Measurements from ENCODE around the gene CLIP2.
"Not testable (repeated sequence)": the region's sequence is repeated elsewhere in the genome, so short reads cannot be mapped to it uniquely, and the experiment has no call there.

CLIP2 gene

GRCh38 chr7:74255461-74255860 lies 33.7 kb upstream of the CLIP2 start:
- not testable (repeated sequence) for H3K9ac ChIP-seq (ENCODE audit: low read length); H3K27me3 ChIP-seq (ENCODE audit: control insufficient read depth in 1 of 2, insufficient read depth in 2 of 2, low read length in 2 of 2); H3K36me3 ChIP-seq (ENCODE audit: insufficient read depth, low read length); H3K9me3 ChIP-seq (ENCODE audit: low read length); H3K4me3 ChIP-seq (ENCODE audit: low read depth in 1 of 2, low read length in 2 of 2)
- peaks cover 12% of the 10 kb centered on the region for H3K4me1 ChIP-seq (ENCODE audit: insufficient read depth, low read length)
- peak overlapping the region; percentile 79 for H3K27ac ChIP-seq (ENCODE audit: low read depth, low read length)

GRCh38 chr7:74256491-74257408 lies 32.5 kb upstream of the CLIP2 start:
- no peak overlapping the region for H3K4me3 ChIP-seq (ENCODE audit: low read depth in 1 of 2, low read length in 2 of 2)
- peaks cover 12% of the 10 kb centered on the region for H3K4me1 ChIP-seq (ENCODE audit: insufficient read depth, low read length)
- H3K9ac ChIP-seq (ENCODE audit: low read length) = no peak overlapping the region
- no peak overlapping the region for H3K27ac ChIP-seq (ENCODE audit: low read depth, low read length)
- H3K36me3 ChIP-seq (ENCODE audit: insufficient read depth, low read length) = no peaks in the 10 kb centered on the region
- H3K9me3 ChIP-seq (ENCODE audit: low read length) = no peaks in the 10 kb centered on the region
- no peaks in the 10 kb centered on the region for H3K27me3 ChIP-seq (ENCODE audit: control insufficient read depth in 1 of 2, insufficient read depth in 2 of 2, low read length in 2 of 2)

- Histone ChIP-seq H3K4me3 (ENCODE audit: low read depth in 1 of 2, low read length in 2 of 2) (no peak overlapping the region), H3K36me3 (ENCODE audit: insufficient read depth, low read length) (no peaks in the 10 kb centered on the region), H3K9me3 (ENCODE audit: low read length) (no peaks in the 10 kb centered on the region), H3K9ac (ENCODE audit: low read length) (no peak overlapping the region), H3K4me1 (ENCODE audit: insufficient read depth, low read length) (peaks cover 7% of the 10 kb centered on the region), H3K27ac (ENCODE audit: low read depth, low read length) (no peak overlapping the region), H3K27me3 (ENCODE audit: control insufficient read depth in 1 of 2, insufficient read depth in 2 of 2, low read length in 2 of 2) (no peaks in the 10 kb centered on the region)
These were observed 30.6 kb upstream of the CLIP2 start for GRCh38 chr7:74258639-74259038.

GRCh38 chr7:74262639-74263398 lies 26.4 kb upstream of the CLIP2 start:
- Histone ChIP-seq H3K9ac (ENCODE audit: low read length) (no peak overlapping the region), H3K27me3 (ENCODE audit: control insufficient read depth in 1 of 2, insufficient read depth in 2 of 2, low read length in 2 of 2) (no peaks in the 10 kb centered on the region), H3K4me1 (ENCODE audit: insufficient read depth, low read length) (no peaks in the 10 kb centered on the region), H3K9me3 (ENCODE audit: low read length) (no peaks in the 10 kb centered on the region), H3K4me3 (ENCODE audit: low read depth in 1 of 2, low read length in 2 of 2) (no peak overlapping the region), H3K36me3 (ENCODE audit: insufficient read depth, low read length) (no peaks in the 10 kb centered on the region), H3K27ac (ENCODE audit: low read depth, low read length) (no peak overlapping the region)

- Histone ChIP-seq H3K4me1 (ENCODE audit: insufficient read depth, low read length) (no peaks in the 10 kb centered on the region), H3K36me3 (ENCODE audit: insufficient read depth, low read length) (no peaks in the 10 kb centered on the region), H3K9me3 (ENCODE audit: low read length) (no peaks in the 10 kb centered on the region), H3K4me3 (ENCODE audit: low read depth in 1 of 2, low read length in 2 of 2) (no peak overlapping the region), H3K27me3 (ENCODE audit: control insufficient read depth in 1 of 2, insufficient read depth in 2 of 2, low read length in 2 of 2) (no peaks in the 10 kb centered on the region), H3K9ac (ENCODE audit: low read length) (no peak overlapping the region), H3K27ac (ENCODE audit: low read depth, low read length) (no peak overlapping the region)
These were observed 25.6 kb upstream of the CLIP2 start for GRCh38 chr7:74263399-74264120.

GRCh38 chr7:74266191-74266963 lies 22.8 kb upstream of the CLIP2 start:
- H3K4me1 ChIP-seq (ENCODE audit: insufficient read depth, low read length) = no peaks in the 10 kb centered on the region
- no peaks in the 10 kb centered on the region for H3K36me3 ChIP-seq (ENCODE audit: insufficient read depth, low read length)
- H3K9ac ChIP-seq (ENCODE audit: low read length) = no peak overlapping the region
- no peak overlapping the region for H3K27ac ChIP-seq (ENCODE audit: low read depth, low read length)
- H3K9me3 ChIP-seq (ENCODE audit: low read length) = no peaks in the 10 kb centered on the region
- no peak overlapping the region for H3K4me3 ChIP-seq (ENCODE audit: low read depth in 1 of 2, low read length in 2 of 2)
- H3K27me3 ChIP-seq (ENCODE audit: control insufficient read depth in 1 of 2, insufficient read depth in 2 of 2, low read length in 2 of 2) = no peaks in the 10 kb centered on the region

- no peaks in the 10 kb centered on the region for H3K4me1 ChIP-seq (ENCODE audit: insufficient read depth, low read length)
- no peaks in the 10 kb centered on the region for H3K27me3 ChIP-seq (ENCODE audit: control insufficient read depth in 1 of 2, insufficient read depth in 2 of 2, low read length in 2 of 2)
- no peaks in the 10 kb centered on the region for H3K9me3 ChIP-seq (ENCODE audit: low read length)
- no peak overlapping the region for H3K27ac ChIP-seq (ENCODE audit: low read depth, low read length)
- H3K4me3 ChIP-seq (ENCODE audit: low read depth in 1 of 2, low read length in 2 of 2) = no peak overlapping the region
- H3K36me3 ChIP-seq (ENCODE audit: insufficient read depth, low read length) = no peaks in the 10 kb centered on the region
- H3K9ac ChIP-seq (ENCODE audit: low read length) = no peak overlapping the region
These were observed 21.2 kb upstream of the CLIP2 start for GRCh38 chr7:74267756-74268565.

GRCh38 chr7:74269757-74270277 lies 19.4 kb upstream of the CLIP2 start:
- no peak overlapping the region for H3K27ac ChIP-seq (ENCODE audit: low read depth, low read length)

GRCh38 chr7:74271742-74272141 lies 17.5 kb upstream of the CLIP2 start:
- peak overlapping the region; percentile 24 for H3K27ac ChIP-seq (ENCODE audit: low read depth, low read length)
- no peak overlapping the region for H3K4me3 ChIP-seq (ENCODE audit: low read depth in 1 of 2, low read length in 2 of 2)
- H3K4me1 ChIP-seq (ENCODE audit: insufficient read depth, low read length) = no peaks in the 10 kb centered on the region
- no peaks in the 10 kb centered on the region for H3K27me3 ChIP-seq (ENCODE audit: control insufficient read depth in 1 of 2, insufficient read depth in 2 of 2, low read length in 2 of 2)
- H3K9ac ChIP-seq (ENCODE audit: low read length) = no peak overlapping the region
- no peaks in the 10 kb centered on the region for H3K36me3 ChIP-seq (ENCODE audit: insufficient read depth, low read length)
- H3K9me3 ChIP-seq (ENCODE audit: low read length) = no peaks in the 10 kb centered on the region

More at GRCh38 chr7:74269757-74270277, 19.4 kb upstream of the CLIP2 start:
- Histone ChIP-seq H3K4me3 (ENCODE audit: low read depth in 1 of 2, low read length in 2 of 2) (peak overlapping the region; percentile 32 to 73), H3K36me3 (ENCODE audit: insufficient read depth, low read length) (no peaks in the 10 kb centered on the region), H3K4me1 (ENCODE audit: insufficient read depth, low read length) (no peaks in the 10 kb centered on the region), H3K27me3 (ENCODE audit: control insufficient read depth in 1 of 2, insufficient read depth in 2 of 2, low read length in 2 of 2) (no peaks in the 10 kb centered on the region), H3K9me3 (ENCODE audit: low read length) (no peaks in the 10 kb centered on the region), H3K9ac (ENCODE audit: low read length) (no peak overlapping the region)
